Astrocyte (in vitro differentiated cells and primary cell): Measurements from ENCODE around the gene JAKMIP2.

Experiments used
- EZH2 ChIP-seq: IDR thresholded peaks from 2 replicates; pipeline ENCODE4 v1.6.1; 2012; ENCODE audit warnings: mild to moderate bottlenecking, low read length, inconsistent platforms; ENCODE audit not compliant: insufficient read depth
- TF ChIP-seq, protein P1 (sequence below): IDR thresholded peaks from 2 replicates; pipeline ENCODE4 v1.5.1; 2011; ENCODE audit warnings: low read depth, mild to moderate bottlenecking, inconsistent platforms, low read length, moderate library complexity; ENCODE audit not compliant: insufficient read depth

DNA sequence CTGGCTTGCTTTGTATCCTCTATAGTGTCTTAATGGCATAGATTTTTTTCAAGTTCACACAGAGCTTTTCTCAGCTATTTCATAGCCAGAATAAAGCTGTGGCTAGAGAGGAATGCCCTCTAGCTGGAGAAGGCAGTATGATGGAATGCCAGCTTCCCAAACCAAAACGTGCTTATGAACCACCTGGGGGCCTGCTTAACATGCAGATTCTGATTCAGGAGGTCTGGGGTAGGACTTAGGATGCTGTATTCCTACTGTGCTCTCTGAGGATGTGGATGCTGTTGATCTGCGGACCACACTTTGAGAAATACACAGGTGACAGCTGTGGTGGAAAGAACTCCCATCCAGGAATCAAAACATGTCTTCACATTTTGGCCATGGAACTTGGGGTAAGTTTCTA, 222.8 kb downstream of the JAKMIP2 start:
- TF ChIP-seq, protein P1, sequence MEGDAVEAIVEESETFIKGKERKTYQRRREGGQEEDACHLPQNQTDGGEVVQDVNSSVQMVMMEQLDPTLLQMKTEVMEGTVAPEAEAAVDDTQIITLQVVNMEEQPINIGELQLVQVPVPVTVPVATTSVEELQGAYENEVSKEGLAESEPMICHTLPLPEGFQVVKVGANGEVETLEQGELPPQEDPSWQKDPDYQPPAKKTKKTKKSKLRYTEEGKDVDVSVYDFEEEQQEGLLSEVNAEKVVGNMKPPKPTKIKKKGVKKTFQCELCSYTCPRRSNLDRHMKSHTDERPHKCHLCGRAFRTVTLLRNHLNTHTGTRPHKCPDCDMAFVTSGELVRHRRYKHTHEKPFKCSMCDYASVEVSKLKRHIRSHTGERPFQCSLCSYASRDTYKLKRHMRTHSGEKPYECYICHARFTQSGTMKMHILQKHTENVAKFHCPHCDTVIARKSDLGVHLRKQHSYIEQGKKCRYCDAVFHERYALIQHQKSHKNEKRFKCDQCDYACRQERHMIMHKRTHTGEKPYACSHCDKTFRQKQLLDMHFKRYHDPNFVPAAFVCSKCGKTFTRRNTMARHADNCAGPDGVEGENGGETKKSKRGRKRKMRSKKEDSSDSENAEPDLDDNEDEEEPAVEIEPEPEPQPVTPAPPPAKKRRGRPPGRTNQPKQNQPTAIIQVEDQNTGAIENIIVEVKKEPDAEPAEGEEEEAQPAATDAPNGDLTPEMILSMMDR = no peak
- TF ChIP-seq EZH2 = no peak
